HepG2 (cell line): ENCODE results near the gene IL1R1. TPM values are rescaled to one million over a fixed set of nuclear protein-coding genes. Genes with fewer than 3 reads are reported as not detected.

Experiments used
- ATAC-seq: fragments of 200-7000 bp; cut with Tn5 transposase; 3 replicates; pipeline ENCODE4 v1.9.1; 2020; ENCODE audit warnings: mild to moderate bottlenecking, moderate library complexity
- BruUV-seq: library from RNA; stranded (reverse); fragments of 400-500 nt; replicated peaks from 2 replicates; lab custom pipeline; 2021; lab: Mats Ljungman, UMichigan
- CTCF ChIA-PET: fragments of 300-600 bp; formaldehyde crosslinking; extraction: SDS; loops from one replicate; lab custom pipeline; 2021; ENCODE audit warnings: low total read pairs, inconsistent platforms, low intra/inter-chr PET ratio; lab: Yijun Ruan, JAX
- POLR2A ChIA-PET: fragments of 350-600 bp; sonication (Branson Sonifier 250); formaldehyde crosslinking; loops from one replicate; lab custom pipeline; 2020; ENCODE audit warnings: antibody characterized with exemption, inconsistent platforms; lab: Yijun Ruan, JAX
- DNase-seq: peaks from one replicate; pipeline ENCODE4 v3.0.0-alpha.2; 2015; ENCODE audit warnings: low spot score
- FAIRE-seq: peaks from 3 replicates; lab custom pipeline; 2011; peaks lifted over from hg19 to GRCh38; lab: Jason Lieb, UNC
- H2AFZ ChIP-seq: one replicate; pipeline ENCODE4 v1.6.1; 2011; ENCODE audit warnings: low read length, inconsistent platforms
- H3K27ac ChIP-seq: fragments of 300-600 bp; 3 replicates; pipeline ENCODE4 v1.8.0; 2011; ENCODE audit warnings: mixed run types, mild to moderate bottlenecking, mixed read lengths, low read length, inconsistent platforms; ENCODE audit not compliant: insufficient read depth; ENCODE audit errors: extremely low read length
- H3K27me3 ChIP-seq, 2 experiments: fragments of 200-600 bp in 1 of 2; 2 replicates in 1 of 2; 3 replicates in 1 of 2; pipeline versions ENCODE4 v1.6.0 to v1.8.0; 2011; ENCODE audit warnings: low read length in 2 of 2, mild to moderate bottlenecking in 2 of 2, moderate library complexity in 2 of 2, inconsistent platforms in 1 of 2; ENCODE audit not compliant: insufficient read depth in 2 of 2, control insufficient read depth in 1 of 2
- H3K36me3 ChIP-seq, 2 experiments: fragments of 200-600 bp in 1 of 2; replicated peaks in 1 of 2; 2 replicates in 1 of 2; 3 replicates in 1 of 2; pipeline versions ENCODE4 v1.5.1 to v1.8.0; 2011; ENCODE audit warnings: low read length in 2 of 2, inconsistent platforms in 1 of 2; ENCODE audit not compliant: insufficient read depth in 2 of 2, control insufficient read depth in 1 of 2
- H3K4me1 ChIP-seq: 2 replicates; pipeline ENCODE4 v1.5.1; 2012; ENCODE audit warnings: low read length, inconsistent platforms; ENCODE audit not compliant: insufficient read depth
- H3K4me2 ChIP-seq: 2 replicates; pipeline ENCODE4 v1.6.0; 2011; ENCODE audit warnings: low read depth, low read length, inconsistent platforms
- H3K4me3 ChIP-seq, 3 experiments: fragments of 200-600 bp in 1 of 3; sonication (generic), shearing (Covaris generic) in 1 of 3; replicated peaks in 1 of 3; 2 replicates each; pipeline ENCODE4 v1.5.1; 2011 to 2016; ENCODE audit warnings: low read length in 3 of 3, inconsistent platforms in 2 of 3, low read depth in 2 of 3, mild to moderate bottlenecking in 2 of 3, control low read depth in 1 of 3, mixed read lengths in 1 of 3; ENCODE audit not compliant: insufficient read depth in 1 of 3
- H3K79me2 ChIP-seq: one replicate; pipeline ENCODE4 v1.6.1; 2011; ENCODE audit warnings: low read length, inconsistent platforms; ENCODE audit not compliant: insufficient read depth
- H3K9ac ChIP-seq: 2 replicates; pipeline ENCODE4 v1.6.0; 2011; ENCODE audit warnings: mild to moderate bottlenecking, low read depth, low read length, inconsistent platforms; ENCODE audit not compliant: insufficient read depth
- H3K9me3 ChIP-seq: 2 replicates; pipeline ENCODE4 v1.5.1; 2012; ENCODE audit warnings: mild to moderate bottlenecking, low read length
- H4K20me1 ChIP-seq: 2 replicates; pipeline ENCODE4 v1.6.0; 2011; ENCODE audit warnings: inconsistent platforms, mild to moderate bottlenecking, low read length, moderate library complexity; ENCODE audit not compliant: insufficient read depth
- AGO1 ChIP-seq: fragments of 200-400 bp; formaldehyde crosslinking; IDR thresholded peaks from 2 replicates; pipeline ENCODE4 v1.6.1; 2017; ENCODE audit warnings: mild to moderate bottlenecking, low read depth, low read length, moderate library complexity; ENCODE audit not compliant: poor library complexity, severe bottlenecking
- CHD2 ChIP-seq: IDR thresholded peaks from 2 replicates; pipeline ENCODE4 v1.6.1; 2011; ENCODE audit warnings: low read depth, low read length, improper control_type of control experiment
- HNRNPUL1 ChIP-seq: fragments of 200-400 bp; formaldehyde crosslinking; IDR thresholded peaks from 2 replicates; pipeline ENCODE4 v1.6.1; 2017; ENCODE audit warnings: low read depth, mild to moderate bottlenecking, low read length, moderate library complexity
- KAT7 ChIP-seq: IDR thresholded peaks from 2 replicates; pipeline ENCODE4 v1.6.1; 2018; ENCODE audit warnings: borderline replicate concordance, missing compliant biosample characterization
- KDM6A ChIP-seq: IDR thresholded peaks from 2 replicates; pipeline ENCODE4 v1.6.1; 2016; ENCODE audit warnings: low read depth
- NBN ChIP-seq: fragments of 450-650 bp; conservative IDR thresholded peaks from 2 replicates; pipeline ENCODE4 v1.6.1; 2017
- SPEN ChIP-seq: sonication (generic); formaldehyde crosslinking; IDR thresholded peaks from 2 replicates; pipeline ENCODE4 v1.5.1; 2020; ENCODE audit warnings: low read depth, mild to moderate bottlenecking, missing genetic modification reagents
- TEAD2 ChIP-seq: sonication (generic); formaldehyde crosslinking; IDR thresholded peaks from 2 replicates; pipeline ENCODE4 v1.9.0; 2021; ENCODE audit warnings: missing genetic modification reagents
- TFDP1 ChIP-seq: IDR thresholded peaks from 2 replicates; pipeline ENCODE4 v1.6.1; 2016; ENCODE audit warnings: missing compliant biosample characterization, missing genetic modification reagents, borderline replicate concordance
- ZBTB20 ChIP-seq: sonication (generic); formaldehyde crosslinking; IDR thresholded peaks from 2 replicates; pipeline ENCODE4 v1.8.1; 2023; ENCODE audit warnings: missing genetic modification reagents, low read depth, mild to moderate bottlenecking, borderline replicate concordance
- ZNF460 ChIP-seq: sonication (generic); formaldehyde crosslinking; IDR thresholded peaks from 2 replicates; pipeline ENCODE4 v1.5.1; 2020; ENCODE audit warnings: missing genetic modification reagents, mild to moderate bottlenecking, borderline replicate concordance
- ZNF7 ChIP-seq: IDR thresholded peaks from 2 replicates; pipeline ENCODE4 v1.6.1; 2016; ENCODE audit warnings: missing biosample characterization, missing genetic modification reagents
- ZNF776 ChIP-seq: sonication (generic); formaldehyde crosslinking; IDR thresholded peaks from 2 replicates; pipeline ENCODE4 v1.4.0; 2020; ENCODE audit warnings: mild to moderate bottlenecking, missing genetic modification reagents
- WGBS: methylation state at CpG from one replicate; pipeline ENCODE4 v1.1.6; 2017; ENCODE audit warnings: low lambda C conversion rate; 5-methylcytosine and 5-hydroxymethylcytosine counted together
- in situ Hi-C: cut with HindIII; loops from 2 replicates; pipeline ENCODE4 v1.10.0; 2017; ENCODE audit warnings: low pct_unique_long_range_greater_than_20kb; ENCODE audit not compliant: extremely low pct_ligation_motif_present
- intact Hi-C: fragments of 100-400 bp; cut with micrococcal nuclease; formaldehyde crosslinking; loops from one replicate; pipeline ENCODE4 v1.10.0; 2022; ENCODE audit not compliant: unreplicated experiment
- polyA plus RNA-seq, 8 experiments: library from polyadenylated mRNA; depleted of rRNA in 3 of 8; stranded (reverse) in 7 of 8; unstranded in 1 of 8; fragments of >200 nt; fragmentation: Illumina TruSeq in 4 of 8; extraction: Trizol in 4 of 8; gene quantifications; 2 replicates each; pipeline versions ENCODE4 v1.2.1 to v1.2.3, GENCODE V29; 2011 to 2016; ENCODE audit warnings: low read depth in 4 of 8, missing spikeins in 1 of 8, mixed read lengths in 1 of 8; ENCODE audit not compliant: insufficient read depth in 1 of 8
- total RNA-seq, 5 experiments: library from RNA; depleted of rRNA; stranded (reverse); fragments of >200 nt; fragmentation: Illumina TruSeq; extraction: Trizol; gene quantifications; 2 replicates each; pipeline ENCODE4 v1.2.3, GENCODE V29; 2016; ENCODE audit warnings: low read depth in 1 of 5
- TF ChIP-seq, protein P1 (sequence below): fragments of 450-650 bp; IDR thresholded peaks from 2 replicates; pipeline ENCODE4 v1.6.1; 2017
- TF ChIP-seq, protein P2 (sequence below): sonication (generic); formaldehyde crosslinking; IDR thresholded peaks from 2 replicates; pipeline ENCODE4 v1.5.0; 2020; ENCODE audit warnings: mild to moderate bottlenecking, low read depth, missing genetic modification reagents, borderline replicate concordance

The IL1R1 gene
- total and polyA plus RNA-seq, 2 of the 13 experiments (the other 11 are each of a cell fraction or from before 2014, with no cell fraction given): 38.0 to 93.1 TPM

- no peak for TF ChIP-seq ZNF7 (CRISPR knock-in tag)
- TF ChIP-seq, protein P1, sequence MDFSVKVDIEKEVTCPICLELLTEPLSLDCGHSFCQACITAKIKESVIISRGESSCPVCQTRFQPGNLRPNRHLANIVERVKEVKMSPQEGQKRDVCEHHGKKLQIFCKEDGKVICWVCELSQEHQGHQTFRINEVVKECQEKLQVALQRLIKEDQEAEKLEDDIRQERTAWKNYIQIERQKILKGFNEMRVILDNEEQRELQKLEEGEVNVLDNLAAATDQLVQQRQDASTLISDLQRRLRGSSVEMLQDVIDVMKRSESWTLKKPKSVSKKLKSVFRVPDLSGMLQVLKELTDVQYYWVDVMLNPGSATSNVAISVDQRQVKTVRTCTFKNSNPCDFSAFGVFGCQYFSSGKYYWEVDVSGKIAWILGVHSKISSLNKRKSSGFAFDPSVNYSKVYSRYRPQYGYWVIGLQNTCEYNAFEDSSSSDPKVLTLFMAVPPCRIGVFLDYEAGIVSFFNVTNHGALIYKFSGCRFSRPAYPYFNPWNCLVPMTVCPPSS: no peak
- no peak for TF ChIP-seq ZNF460 (CRISPR knock-in tag)
Measured at GRCh38 chr2:102204638-102205037, 62.1 kb downstream of the IL1R1 start (continued).

- no peak overlapping the region for H3K4me2 ChIP-seq
- H3K4me1 ChIP-seq: peaks cover 32% of the 10 kb centered on the region
- peaks cover 0 to 11% of the 10 kb centered on the region in 2 experiments; a peak in 1 of 5 replicates for H3K27me3 ChIP-seq
- ATAC-seq (peak; percentile 30), FAIRE-seq (no peak), DNase-seq (no peak)
- no peaks in the 10 kb centered on the region for H4K20me1 ChIP-seq
- H3K27ac ChIP-seq: no peak overlapping the region
- H3K9me3 ChIP-seq: no peaks in the 10 kb centered on the region
- TF ChIP-seq KAT7 (CRISPR knock-in tag): no peak
- no peak for TF ChIP-seq CHD2
- no peak for TF ChIP-seq ZNF776 (CRISPR knock-in tag)
- TF ChIP-seq, protein P2, sequence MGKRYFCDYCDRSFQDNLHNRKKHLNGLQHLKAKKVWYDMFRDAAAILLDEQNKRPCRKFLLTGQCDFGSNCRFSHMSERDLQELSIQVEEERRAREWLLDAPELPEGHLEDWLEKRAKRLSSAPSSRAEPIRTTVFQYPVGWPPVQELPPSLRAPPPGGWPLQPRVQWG (CRISPR knock-in tag): no peak
- TF ChIP-seq KDM6A (CRISPR knock-in tag): no peak
- no peak for TF ChIP-seq TEAD2 (CRISPR knock-in tag)
- TF ChIP-seq HNRNPUL1: no peak
- TF ChIP-seq TFDP1 (CRISPR knock-in tag): no peak
- no peak for TF ChIP-seq ZBTB20
- TF ChIP-seq SPEN (CRISPR knock-in tag): no peak
- no peak for TF ChIP-seq NBN
- no peak for TF ChIP-seq AGO1
- no peaks in the 10 kb centered on the region for H3K79me2 ChIP-seq
- no TSS peak for BruUV-seq
- intact Hi-C loops: no loop called here
- in situ Hi-C loops: no loop called here
- no peak overlapping the region for H3K9ac ChIP-seq
- CTCF ChIA-PET: no interaction called here
- WGBS: 47% methylated on average over 5 of the region's 5 CpGs
- no peak overlapping the region for H3K4me3 ChIP-seq
- no peak overlapping the region for H2AFZ ChIP-seq
- no peaks in the 10 kb centered on the region for H3K36me3 ChIP-seq
- POLR2A ChIA-PET: no interaction called here
Measured at GRCh38 chr2:102206666-102207341, 64.3 kb downstream of the IL1R1 start.
